HG03558 (cell line): Measurements from ENCODE around the gene TRMT10B.
"Not testable (repeated sequence)": the region's sequence is repeated elsewhere in the genome, so short reads cannot be mapped to it uniquely, and the experiment has no call there.

ENCODE experiments used
- ATAC-seq: cut with Tn5 transposase; IDR thresholded peaks from one replicate; pipeline ENCODE4 v1.9.1; 2021; ENCODE audit warnings: moderate number of reproducible peaks; ENCODE audit not compliant: unreplicated experiment; ENCODE audit errors: extremely low read depth

The TRMT10B gene

DNA sequence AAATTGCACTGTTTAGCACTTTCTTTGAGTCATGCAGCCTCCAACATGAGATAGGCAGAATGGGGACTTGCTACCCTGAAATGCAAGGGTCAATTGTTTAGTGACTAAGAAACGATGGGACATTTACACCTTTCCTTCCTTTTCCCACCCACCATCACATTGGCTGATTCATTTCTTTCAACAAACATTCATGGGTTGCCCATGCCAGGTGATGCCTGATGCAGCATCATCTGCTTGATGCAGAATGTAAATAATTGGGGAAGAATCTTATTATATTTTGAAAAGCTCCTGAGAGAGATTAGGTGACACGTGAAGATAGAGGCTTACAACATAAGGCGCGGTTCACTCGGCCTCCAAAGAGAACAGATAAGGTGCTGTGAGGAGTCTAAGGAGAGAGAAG is 4.5 kb upstream of the TRMT10B start:
- no peak for ATAC-seq

GRCh38 chr9:37751186-37751585 is 2.4 kb upstream of the TRMT10B start:
- no peak for ATAC-seq

GRCh38 chr9:37751704-37752103 is 1.9 kb upstream of the TRMT10B start:
- ATAC-seq: not testable (repeated sequence)

DNA sequence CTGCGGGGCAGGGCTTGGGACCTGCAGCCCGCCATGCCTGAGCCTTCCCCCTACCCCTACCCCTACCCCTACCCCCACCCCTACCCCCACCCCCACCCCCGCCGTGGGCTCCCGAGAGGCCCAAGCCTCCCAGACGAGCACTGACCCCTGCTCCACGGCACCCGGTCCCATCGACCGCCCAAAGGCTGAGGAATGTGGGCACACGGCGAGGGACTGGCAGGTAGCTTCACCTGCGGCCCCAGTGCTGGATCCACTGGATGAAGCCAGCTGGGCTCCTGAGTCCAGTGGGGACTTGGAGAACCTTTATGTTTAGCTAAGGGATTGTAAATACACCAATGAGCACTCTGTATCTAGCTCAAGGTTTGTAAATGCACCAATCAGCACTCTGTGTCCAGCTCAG is 1.5 kb upstream of the TRMT10B start:
- ATAC-seq: not testable (repeated sequence)

- no peak for ATAC-seq
Observed at GRCh38 chr9:37752642-37753488, 740 bp upstream of the TRMT10B start.

- no peak for ATAC-seq
Observed at GRCh38 chr9:37758747-37759146, 5.1 kb downstream of the TRMT10B start.

- ATAC-seq: no peak
Observed at GRCh38 chr9:37760416-37761161, 7.0 kb downstream of the TRMT10B start.

DNA sequence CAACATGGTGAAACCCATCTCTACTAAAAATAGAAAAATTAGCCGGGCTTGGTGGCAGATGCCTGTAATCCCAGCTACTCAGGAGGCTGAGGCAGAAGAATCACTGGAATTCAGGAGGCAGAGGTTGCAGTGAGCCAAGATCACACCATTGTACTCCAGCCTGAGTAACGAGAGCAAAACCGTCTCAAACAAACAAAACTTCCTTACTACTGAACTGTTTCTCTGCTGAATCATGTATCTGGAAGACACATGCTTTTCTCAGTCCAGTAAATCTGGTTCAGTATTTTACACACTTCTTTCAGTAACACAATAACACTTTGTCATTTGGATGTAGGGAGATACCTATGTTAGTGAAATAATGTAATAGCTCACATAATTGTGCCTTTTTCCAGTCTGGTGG is 7.9 kb downstream of the TRMT10B start:
- no peak for ATAC-seq

DNA sequence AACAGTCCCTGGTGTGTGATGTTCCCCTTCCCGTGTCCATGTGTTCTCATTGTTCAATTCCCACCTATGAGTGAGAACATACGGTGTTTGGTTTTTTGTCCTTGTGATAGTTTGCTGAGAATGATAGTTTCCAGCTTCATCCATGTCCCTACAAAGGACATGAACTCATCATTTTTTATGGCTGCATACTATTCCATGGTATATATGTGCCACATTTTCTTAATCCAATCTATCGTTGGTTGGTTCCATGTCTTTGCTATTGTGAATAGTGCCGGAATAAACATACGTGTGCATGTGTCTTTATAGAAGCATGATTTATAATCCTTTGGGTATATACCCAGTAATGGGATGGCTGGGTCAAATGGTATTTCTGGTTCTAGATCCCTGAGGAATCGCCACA is 11.7 kb downstream of the TRMT10B start:
- ATAC-seq: not testable (repeated sequence)

- ATAC-seq: no peak
Observed at GRCh38 chr9:37769306-37769705, 15.7 kb downstream of the TRMT10B start.

DNA sequence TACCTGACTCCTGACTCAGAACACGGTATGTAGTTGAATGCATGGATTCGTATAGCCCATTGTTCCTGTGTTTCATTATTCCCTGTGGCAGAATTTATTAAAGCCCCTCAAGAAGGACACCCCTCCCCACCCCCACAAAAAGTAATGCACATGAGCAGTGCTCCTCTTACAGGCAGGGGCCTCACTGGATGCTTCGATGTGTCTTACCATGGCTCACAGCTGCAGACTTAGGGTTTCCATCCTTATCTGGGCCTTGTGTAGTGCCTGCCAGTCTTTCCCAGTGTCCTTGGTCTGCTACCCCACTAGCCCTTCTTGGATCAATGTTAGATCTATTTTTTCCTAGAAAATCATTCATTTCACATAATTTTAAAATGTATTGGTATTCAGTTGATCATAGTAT is 16.4 kb downstream of the TRMT10B start:
- no peak for ATAC-seq

DNA sequence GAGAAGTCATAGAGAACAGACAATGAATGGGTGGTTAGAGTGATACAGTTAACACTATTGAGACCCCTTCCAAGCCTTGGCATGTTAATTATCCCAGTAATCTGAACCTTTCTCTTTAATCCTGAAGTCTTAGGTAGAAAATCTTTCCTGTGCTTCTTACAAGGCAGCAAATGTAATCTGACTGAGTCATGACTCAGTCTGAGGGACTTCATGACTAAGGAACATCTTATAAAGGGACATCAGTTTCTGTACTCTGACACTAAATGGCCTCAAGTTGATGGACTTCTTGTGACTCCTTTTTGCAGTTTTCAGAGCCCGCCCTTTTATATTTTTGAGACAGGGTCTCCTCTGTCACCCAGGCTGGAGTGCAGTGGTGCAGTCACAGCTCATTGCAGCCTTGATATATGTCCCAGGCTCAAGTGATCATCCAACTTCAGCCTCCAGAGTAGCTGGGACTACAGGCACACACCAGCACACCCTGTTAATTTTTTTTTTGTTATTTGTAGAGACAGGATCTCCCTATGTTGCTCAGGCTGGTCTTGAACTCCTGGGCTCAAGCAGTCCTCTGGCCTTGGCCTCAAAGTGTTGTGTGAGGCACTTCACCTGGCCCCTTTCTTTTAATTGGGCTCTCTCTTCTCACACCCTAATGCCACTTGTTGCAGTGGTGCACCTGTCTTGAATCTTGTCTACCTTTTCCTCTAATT is 21.8 kb downstream of the TRMT10B start:
- ATAC-seq: no peak

GRCh38 chr9:37776328-37776727 is 22.7 kb downstream of the TRMT10B start:
- no peak for ATAC-seq

DNA sequence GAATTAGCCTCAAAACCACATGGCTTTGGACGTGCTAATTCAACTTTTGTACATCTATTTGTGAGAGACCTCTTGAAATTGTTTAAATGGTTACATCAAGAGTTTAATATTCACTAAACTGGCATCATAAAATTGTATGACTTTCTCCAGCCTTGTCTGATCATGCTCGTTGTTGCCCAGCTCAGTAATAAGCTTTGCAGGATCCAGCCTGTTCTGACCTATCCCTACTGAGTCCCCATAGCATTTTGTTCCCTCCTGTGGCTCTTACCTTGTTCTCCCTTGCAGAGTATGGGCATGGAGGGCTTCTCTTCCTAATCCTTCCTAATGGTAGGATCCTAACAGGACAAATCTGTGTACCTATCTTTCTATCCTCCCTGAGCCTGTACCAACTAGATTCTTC is 24.9 kb downstream of the TRMT10B start:
- ATAC-seq: no peak

DNA sequence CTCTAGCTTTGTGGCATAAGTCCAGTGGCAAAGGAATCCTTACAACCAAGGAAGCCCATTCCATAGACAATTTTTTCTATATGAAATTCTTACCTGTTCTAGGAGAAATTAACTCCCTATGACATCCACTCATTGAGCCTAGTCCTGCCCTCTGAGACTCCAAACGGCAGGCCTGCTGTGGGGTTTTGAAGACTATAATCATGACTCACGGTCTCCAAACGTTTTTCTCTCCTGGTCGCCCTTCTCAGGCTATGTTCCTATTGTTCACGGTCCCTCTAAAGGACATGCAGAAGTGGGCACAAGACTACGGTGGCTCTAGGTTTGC is 30.6 kb downstream of the TRMT10B start:
- no peak for ATAC-seq

GRCh38 chr9:37784616-37785483 is 31.2 kb downstream of the TRMT10B start, which contains the start of gene EXOSC3:
TSS of gene EXOSC3 (minus strand) at chr9:37785064. CDS start at chr9:37785044, 20 bp downstream.
- ATAC-seq: peak; percentile 73

GRCh38 chr9:37787059-37787458 is 33.5 kb downstream of the TRMT10B start:
- no peak for ATAC-seq

DNA sequence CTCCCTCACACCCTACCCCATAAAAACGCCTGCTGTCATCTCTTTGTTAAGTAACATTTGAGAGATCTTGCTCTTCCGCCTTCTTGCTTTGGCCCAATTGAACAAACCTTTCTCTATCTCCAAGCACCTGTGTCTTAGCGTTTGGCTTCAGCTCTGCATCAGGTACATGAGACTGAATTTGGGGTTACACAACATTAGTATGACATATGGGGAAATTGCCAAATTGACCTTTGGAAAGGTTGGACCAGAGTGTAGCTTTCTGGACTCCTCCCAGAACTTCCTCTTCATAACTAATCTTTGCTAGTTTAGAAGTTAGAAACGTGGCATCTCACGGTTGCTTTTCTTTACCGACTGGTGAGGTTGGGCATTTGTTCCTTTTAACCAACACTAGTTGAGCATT is 34.7 kb downstream of the TRMT10B start:
- ATAC-seq: no peak

- ATAC-seq: no peak
Observed at GRCh38 chr9:37790096-37790495, 36.5 kb downstream of the TRMT10B start.

DNA sequence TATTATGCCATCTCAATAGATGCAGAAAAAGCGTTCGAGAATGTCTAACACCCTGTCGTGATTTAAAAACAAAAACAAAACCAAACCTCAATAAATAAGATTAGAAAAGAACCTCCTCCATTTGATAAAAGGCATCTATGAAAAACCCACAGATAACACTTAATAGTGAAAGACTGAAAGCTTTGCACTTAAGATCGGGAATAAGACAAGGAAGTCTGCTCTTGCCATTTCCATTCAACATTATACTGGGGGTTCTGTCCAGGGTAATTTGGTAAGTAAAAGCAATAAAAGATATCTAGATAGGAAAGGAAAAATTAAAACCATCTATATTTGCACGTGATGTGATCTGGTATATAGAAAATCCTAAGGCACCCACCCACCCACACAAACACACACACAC is 38.5 kb downstream of the TRMT10B start:
- no peak for ATAC-seq
